NCI-H526 (cell line): ENCODE measurements around the gene MKI67.

Experiments
- DNase-seq, 2 experiments: peaks; one replicate each; lab custom pipeline; 2025; lab: John Stamatoyannopoulos, UW

The MKI67 gene

DNA sequence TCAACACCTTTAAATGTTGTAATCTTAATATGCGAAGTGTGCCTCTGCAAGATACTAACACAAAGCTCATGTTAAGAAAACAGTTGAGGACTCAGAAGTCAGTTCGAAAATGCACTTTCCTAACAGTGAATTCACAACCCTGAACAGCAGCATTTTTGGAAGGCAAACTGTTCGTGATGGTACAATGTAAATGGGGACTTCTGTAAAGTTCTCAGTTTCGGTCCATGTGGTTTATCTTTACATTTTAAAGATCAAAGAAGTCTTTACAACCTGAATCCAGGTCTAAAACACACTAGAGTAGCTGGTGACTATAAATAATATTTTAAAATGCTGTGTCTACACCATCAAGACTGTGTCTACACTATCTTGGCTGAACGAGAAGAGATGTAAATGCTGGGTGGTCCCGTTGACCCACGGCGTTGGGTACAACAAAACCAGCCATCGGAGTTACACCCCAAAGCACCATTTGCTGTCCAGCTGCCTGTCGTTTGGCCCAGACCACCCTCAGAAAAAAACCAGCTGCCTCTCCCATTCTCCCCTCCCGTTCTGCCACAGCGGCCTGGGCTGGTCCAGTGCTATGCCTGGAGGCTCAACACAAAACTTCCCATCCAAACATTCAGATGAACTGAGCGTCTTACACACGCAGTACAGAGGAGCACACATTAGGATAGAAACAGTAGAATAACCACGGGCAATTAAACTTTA, 42.9 kb downstream of the MKI67 start:
- DNase-seq = no peak

- DNase-seq = no peak
Measured at GRCh38 chr10:128081720-128082119, 44.5 kb downstream of the MKI67 start.

- no peak for DNase-seq
Measured at GRCh38 chr10:128081222-128081621, 45.0 kb downstream of the MKI67 start.

GRCh38 chr10:128080641-128081040, 45.6 kb downstream of the MKI67 start:
- no peak for DNase-seq

DNA sequence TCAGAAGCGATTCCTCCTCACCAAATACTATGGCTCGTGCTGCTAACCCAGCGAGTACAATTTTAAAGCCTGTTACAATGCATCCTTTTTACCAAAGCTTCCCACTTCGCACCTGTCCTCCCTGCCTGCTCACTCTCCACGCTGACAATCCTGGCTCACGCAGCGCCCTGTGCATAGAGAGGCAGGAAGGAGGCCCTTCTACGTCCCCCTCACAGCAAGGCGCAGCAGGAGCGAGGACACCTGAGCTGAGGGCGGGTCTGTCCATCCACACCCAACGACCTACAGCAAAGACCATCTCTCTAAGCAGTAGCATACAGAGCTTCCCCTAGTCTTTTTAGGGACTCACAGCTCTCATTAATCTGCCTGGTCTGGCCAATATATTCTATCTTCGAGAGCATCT, 46.0 kb downstream of the MKI67 start:
- no peak for DNase-seq

GRCh38 chr10:128078136-128078969, 47.9 kb downstream of the MKI67 start:
- DNase-seq = peak in 1 of 2 experiments; percentile 27

- DNase-seq = no peak
Measured at GRCh38 chr10:128077155-128077875, 48.9 kb downstream of the MKI67 start.

DNA sequence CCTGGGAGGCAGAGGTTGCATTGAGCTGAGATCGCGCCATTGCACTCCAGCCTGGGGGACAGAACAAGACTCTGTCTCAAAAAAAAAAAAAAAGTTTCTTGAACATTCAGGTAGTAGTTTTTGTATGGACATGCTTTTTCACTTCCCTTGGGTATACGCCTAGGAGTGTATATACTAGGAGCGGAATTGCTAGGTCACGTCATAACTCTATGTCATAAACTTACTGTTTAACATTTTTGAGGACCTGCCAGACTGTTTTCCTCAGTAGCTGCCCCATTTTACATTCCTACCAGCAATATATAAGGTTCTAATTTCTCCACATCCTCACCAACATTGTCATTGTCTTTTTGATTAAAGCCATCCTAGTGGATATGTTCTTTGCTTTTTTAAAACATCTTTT, 51.6 kb downstream of the MKI67 start:
- no peak for DNase-seq

GRCh38 chr10:128073890-128074289, 52.3 kb downstream of the MKI67 start:
- no peak for DNase-seq

- DNase-seq = no peak
Measured at GRCh38 chr10:128072941-128073645, 53.1 kb downstream of the MKI67 start.

GRCh38 chr10:128072046-128072445, 54.2 kb downstream of the MKI67 start:
- no peak for DNase-seq

DNA sequence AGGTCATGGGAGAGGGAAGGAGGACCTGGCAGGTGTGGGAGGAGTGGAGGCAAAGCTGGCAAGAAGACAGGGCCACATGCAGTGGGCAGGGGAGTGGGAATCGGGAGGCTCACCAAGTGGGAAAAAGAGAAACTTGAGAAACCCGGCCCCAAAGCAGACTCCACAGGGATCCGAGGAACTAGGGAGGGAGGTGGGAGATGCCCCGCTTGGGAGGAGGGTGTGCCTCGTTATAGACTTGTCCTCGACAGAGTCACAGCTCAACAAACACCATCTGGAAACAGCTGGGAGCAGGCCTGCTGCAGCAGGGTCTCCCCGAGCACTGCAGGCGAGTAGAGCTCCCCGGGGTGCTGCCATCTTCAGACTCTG, 54.8 kb downstream of the MKI67 start:
- DNase-seq = no peak

DNA sequence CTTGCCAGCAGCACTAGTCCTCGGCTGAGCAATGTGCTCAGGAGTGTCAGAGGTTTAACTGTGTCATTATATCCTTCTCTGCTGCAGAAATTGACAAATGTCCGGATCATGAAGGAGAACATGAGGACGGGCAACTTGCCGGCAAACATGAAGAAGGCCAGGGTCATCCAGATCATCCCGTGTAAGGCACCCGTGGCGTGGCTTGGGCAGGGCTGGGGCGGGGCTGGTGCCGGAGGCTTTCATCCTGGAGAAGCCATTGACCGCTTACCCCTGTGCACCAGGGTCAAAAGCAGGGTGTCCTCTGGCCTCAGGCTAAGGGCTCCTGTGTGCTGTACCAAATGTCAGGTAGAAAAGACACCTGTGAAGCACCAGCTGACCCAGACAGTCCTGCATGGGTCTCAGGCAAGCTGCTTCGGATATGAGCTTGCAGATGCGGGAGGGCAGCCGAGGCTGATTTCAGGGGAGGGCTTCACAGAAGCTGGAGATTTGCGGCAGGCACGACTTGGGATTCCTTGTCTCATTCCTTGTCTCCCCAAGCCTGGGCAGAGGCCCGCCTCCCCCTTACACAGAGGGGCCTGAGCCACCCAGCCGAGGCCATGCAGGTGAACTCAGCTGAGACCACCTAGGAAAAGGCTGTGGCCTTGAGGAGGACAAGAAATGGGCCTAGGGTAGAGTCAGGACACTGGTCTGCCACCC, 55.4 kb downstream of the MKI67 start:
- DNase-seq = no peak

DNA sequence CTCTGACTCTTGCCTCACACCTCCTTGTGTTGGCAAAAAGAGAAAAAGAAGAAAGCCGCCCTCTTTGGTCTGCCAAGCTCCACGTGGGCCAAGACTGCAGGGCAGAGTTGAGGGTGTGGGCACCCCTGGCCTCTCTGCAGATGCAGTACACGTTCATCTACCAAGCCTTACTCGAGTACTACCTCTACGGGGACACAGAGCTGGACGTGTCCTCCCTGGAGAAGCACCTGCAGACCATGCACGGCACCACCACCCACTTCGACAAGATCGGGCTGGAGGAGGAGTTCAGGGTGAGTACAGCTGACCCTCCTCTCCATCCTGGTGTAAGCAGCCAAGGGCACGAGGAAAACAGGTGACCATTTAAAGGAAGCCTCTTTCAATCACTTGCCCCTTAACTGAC, 56.1 kb downstream of the MKI67 start:
- no peak for DNase-seq

- peak; percentile 17 to 72 for DNase-seq
Measured at GRCh38 chr10:128069351-128070051, 56.7 kb downstream of the MKI67 start.

- DNase-seq = no peak
Measured at GRCh38 chr10:128068398-128069285, 57.6 kb downstream of the MKI67 start.

DNA sequence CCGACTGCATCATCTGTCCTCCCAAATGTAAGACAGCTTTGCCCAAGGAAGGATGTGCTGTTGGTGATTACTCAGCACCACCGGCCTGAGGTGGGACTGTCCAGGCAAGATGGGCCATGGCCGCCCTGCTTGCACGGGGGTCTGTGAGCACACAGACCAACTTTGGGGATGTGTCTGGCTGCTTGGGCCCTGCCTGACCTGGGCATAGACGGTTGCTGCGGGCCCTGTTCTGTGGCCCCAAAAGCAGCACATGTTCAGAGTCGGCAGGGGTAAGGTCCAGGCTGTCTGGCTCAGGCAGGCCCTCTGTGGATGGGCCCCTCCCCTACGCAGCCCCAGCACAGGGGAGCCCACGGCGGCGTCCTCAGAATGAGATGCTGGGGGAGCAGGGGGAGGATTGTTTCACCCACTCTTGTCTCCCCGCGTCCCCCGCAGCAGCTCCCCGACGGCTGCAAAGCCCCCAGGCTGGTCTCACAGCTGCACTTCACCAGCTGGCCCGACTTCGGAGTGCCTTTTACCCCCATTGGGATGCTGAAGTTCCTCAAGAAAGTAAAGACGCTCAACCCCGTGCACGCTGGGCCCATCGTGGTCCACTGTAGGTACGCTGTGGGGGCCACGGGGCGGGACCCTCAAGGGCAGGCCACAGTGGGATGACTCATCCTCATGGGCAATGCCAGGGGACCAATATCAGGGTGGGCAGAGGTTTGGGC, 58.4 kb downstream of the MKI67 start:
- DNase-seq = no peak

DNA sequence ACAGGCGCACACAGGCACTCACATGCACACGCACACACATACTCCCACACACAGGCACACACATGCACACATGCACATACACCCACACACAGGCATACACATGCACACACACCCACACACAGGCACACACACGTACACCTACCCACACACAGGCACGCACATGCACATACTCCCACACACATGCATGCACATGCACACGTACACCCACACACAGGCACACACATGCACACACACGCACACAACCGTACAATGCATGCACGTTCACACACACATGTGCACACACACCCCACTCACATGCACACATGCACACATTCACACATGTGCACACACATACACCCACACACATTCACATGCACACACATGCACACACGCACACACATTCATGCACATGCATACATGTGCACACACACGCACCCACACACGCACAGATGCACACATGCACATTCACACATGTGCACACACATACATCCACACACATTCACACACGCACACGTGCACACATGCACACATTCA, 59.3 kb downstream of the MKI67 start:
- DNase-seq = no peak
